ENCODE data around the gene CACNA1C. TPM values are rescaled to one million over a fixed set of nuclear protein-coding genes. Genes with fewer than 3 reads are reported as not detected.

The CACNA1C gene
- total RNA-seq, 1 donor from 2014 or later: 0.14 TPM

- no peaks in the 10 kb centered on the region for H3K27me3 Mint-ChIP-seq (ENCODE audit: low read depth)
- no peak for DNase-seq (ENCODE audit: low spot score)
- no peaks in the 10 kb centered on the region for H3K36me3 Mint-ChIP-seq (ENCODE audit: low read depth)
- intact Hi-C loops (cut with micrococcal nuclease): no loop called here
- H3K9me3 Mint-ChIP-seq: no peaks in the 10 kb centered on the region
- H3K4me1 Mint-ChIP-seq (ENCODE audit: low read depth): no peaks in the 10 kb centered on the region
- no peak overlapping the region for H3K4me3 Mint-ChIP-seq (ENCODE audit: low read depth)
- H3K27ac Mint-ChIP-seq: no peak overlapping the region
Measured at GRCh38 chr12:2314492-2314891, 261.7 kb downstream of the CACNA1C start.

GRCh38 chr12:2317772-2318171 is 265.0 kb downstream of the CACNA1C start:
- H3K4me3 Mint-ChIP-seq (ENCODE audit: low read depth): no peak overlapping the region
- no peak overlapping the region for H3K27ac Mint-ChIP-seq
- no peaks in the 10 kb centered on the region for H3K36me3 Mint-ChIP-seq (ENCODE audit: low read depth)
- peaks cover 11% of the 10 kb centered on the region for H3K27me3 Mint-ChIP-seq (ENCODE audit: low read depth)
- H3K9me3 Mint-ChIP-seq: no peaks in the 10 kb centered on the region
- no peaks in the 10 kb centered on the region for H3K4me1 Mint-ChIP-seq (ENCODE audit: low read depth)
- intact Hi-C loops (cut with micrococcal nuclease): no loop called here
- DNase-seq (ENCODE audit: low spot score): no peak

GRCh38 chr12:2318286-2318685 is 265.5 kb downstream of the CACNA1C start:
- no peak overlapping the region for H3K27ac Mint-ChIP-seq
- H3K4me1 Mint-ChIP-seq (ENCODE audit: low read depth): no peaks in the 10 kb centered on the region
- peaks cover 16% of the 10 kb centered on the region for H3K27me3 Mint-ChIP-seq (ENCODE audit: low read depth)
- H3K9me3 Mint-ChIP-seq: no peaks in the 10 kb centered on the region
- no peak overlapping the region for H3K4me3 Mint-ChIP-seq (ENCODE audit: low read depth)
- intact Hi-C loops (cut with micrococcal nuclease): no loop called here
- H3K36me3 Mint-ChIP-seq (ENCODE audit: low read depth): no peaks in the 10 kb centered on the region
- DNase-seq (ENCODE audit: low spot score): no peak

- Mint-ChIP-seq H3K27ac (no peak overlapping the region), H3K27me3 (ENCODE audit: low read depth) (peaks cover 18% of the 10 kb centered on the region), H3K4me3 (ENCODE audit: low read depth) (no peak overlapping the region), H3K9me3 (no peaks in the 10 kb centered on the region), H3K4me1 (ENCODE audit: low read depth) (no peaks in the 10 kb centered on the region), H3K36me3 (ENCODE audit: low read depth) (no peaks in the 10 kb centered on the region)
- intact Hi-C loops (cut with micrococcal nuclease): no loop called here
- DNase-seq (ENCODE audit: low spot score): no peak
Measured at GRCh38 chr12:2319136-2319535, 266.3 kb downstream of the CACNA1C start.

GRCh38 chr12:2319737-2320506 is 267.1 kb downstream of the CACNA1C start:
- no peak overlapping the region for H3K27ac Mint-ChIP-seq
- no peak for DNase-seq (ENCODE audit: low spot score)
- H3K27me3 Mint-ChIP-seq (ENCODE audit: low read depth): peaks cover 18% of the 10 kb centered on the region
- intact Hi-C loops (cut with micrococcal nuclease): no loop called here
- H3K36me3 Mint-ChIP-seq (ENCODE audit: low read depth): no peaks in the 10 kb centered on the region
- no peaks in the 10 kb centered on the region for H3K4me1 Mint-ChIP-seq (ENCODE audit: low read depth)
- no peak overlapping the region for H3K4me3 Mint-ChIP-seq (ENCODE audit: low read depth)
- no peaks in the 10 kb centered on the region for H3K9me3 Mint-ChIP-seq

- intact Hi-C loops (cut with micrococcal nuclease): no loop called here
- Mint-ChIP-seq H3K9me3 (no peaks in the 10 kb centered on the region), H3K36me3 (ENCODE audit: low read depth) (no peaks in the 10 kb centered on the region), H3K27me3 (ENCODE audit: low read depth) (peaks cover 20% of the 10 kb centered on the region), H3K4me3 (ENCODE audit: low read depth) (no peak overlapping the region), H3K4me1 (ENCODE audit: low read depth) (no peaks in the 10 kb centered on the region), H3K27ac (no peak overlapping the region)
- no peak for DNase-seq (ENCODE audit: low spot score)
Measured at GRCh38 chr12:2320841-2321240, 268.1 kb downstream of the CACNA1C start.

GRCh38 chr12:2322554-2323120 is 269.9 kb downstream of the CACNA1C start:
- H3K4me3 Mint-ChIP-seq (ENCODE audit: low read depth): no peak overlapping the region
- no peak overlapping the region for H3K27ac Mint-ChIP-seq
- H3K9me3 Mint-ChIP-seq: no peaks in the 10 kb centered on the region
- no peaks in the 10 kb centered on the region for H3K36me3 Mint-ChIP-seq (ENCODE audit: low read depth)
- peaks cover 23% of the 10 kb centered on the region for H3K27me3 Mint-ChIP-seq (ENCODE audit: low read depth)
- H3K4me1 Mint-ChIP-seq (ENCODE audit: low read depth): no peaks in the 10 kb centered on the region
- intact Hi-C loops (cut with micrococcal nuclease): no loop called here
- no peak for DNase-seq (ENCODE audit: low spot score)

GRCh38 chr12:2323532-2324255 is 270.9 kb downstream of the CACNA1C start:
- no peak overlapping the region for H3K4me3 Mint-ChIP-seq (ENCODE audit: low read depth)
- H3K27ac Mint-ChIP-seq: no peak overlapping the region
- peaks cover 27% of the 10 kb centered on the region for H3K27me3 Mint-ChIP-seq (ENCODE audit: low read depth)
- no peaks in the 10 kb centered on the region for H3K4me1 Mint-ChIP-seq (ENCODE audit: low read depth)
- no peaks in the 10 kb centered on the region for H3K9me3 Mint-ChIP-seq
- H3K36me3 Mint-ChIP-seq (ENCODE audit: low read depth): no peaks in the 10 kb centered on the region
- DNase-seq (ENCODE audit: low spot score): no peak
- intact Hi-C loops (cut with micrococcal nuclease): no loop called here

GRCh38 chr12:2324387-2324786 is 271.6 kb downstream of the CACNA1C start:
- Mint-ChIP-seq H3K4me1 (ENCODE audit: low read depth) (no peaks in the 10 kb centered on the region), H3K27ac (no peak overlapping the region), H3K4me3 (ENCODE audit: low read depth) (no peak overlapping the region), H3K9me3 (no peaks in the 10 kb centered on the region), H3K27me3 (ENCODE audit: low read depth) (peaks cover 30% of the 10 kb centered on the region), H3K36me3 (ENCODE audit: low read depth) (no peaks in the 10 kb centered on the region)
- intact Hi-C loops (cut with micrococcal nuclease): no loop called here
- no peak for DNase-seq (ENCODE audit: low spot score)

- no peak overlapping the region for H3K4me3 Mint-ChIP-seq (ENCODE audit: low read depth)
- intact Hi-C loops (cut with micrococcal nuclease): no loop called here
- peaks cover 32% of the 10 kb centered on the region for H3K27me3 Mint-ChIP-seq (ENCODE audit: low read depth)
- no peak overlapping the region for H3K27ac Mint-ChIP-seq
- DNase-seq (ENCODE audit: low spot score): no peak
- no peaks in the 10 kb centered on the region for H3K36me3 Mint-ChIP-seq (ENCODE audit: low read depth)
- H3K9me3 Mint-ChIP-seq: no peaks in the 10 kb centered on the region
- H3K4me1 Mint-ChIP-seq (ENCODE audit: low read depth): no peaks in the 10 kb centered on the region
Measured at GRCh38 chr12:2325519-2325918, 272.7 kb downstream of the CACNA1C start.

- Mint-ChIP-seq H3K27ac (no peak overlapping the region), H3K36me3 (ENCODE audit: low read depth) (no peaks in the 10 kb centered on the region), H3K9me3 (no peaks in the 10 kb centered on the region), H3K27me3 (ENCODE audit: low read depth) (peaks cover 32% of the 10 kb centered on the region), H3K4me1 (ENCODE audit: low read depth) (no peaks in the 10 kb centered on the region), H3K4me3 (ENCODE audit: low read depth) (no peak overlapping the region)
- intact Hi-C loops (cut with micrococcal nuclease): no loop called here
- no peak for DNase-seq (ENCODE audit: low spot score)
Measured at GRCh38 chr12:2326470-2326869, 273.7 kb downstream of the CACNA1C start.

GRCh38 chr12:2328661-2329060 is 275.9 kb downstream of the CACNA1C start:
- Mint-ChIP-seq H3K27ac (no peak overlapping the region), H3K9me3 (no peaks in the 10 kb centered on the region), H3K27me3 (ENCODE audit: low read depth) (peaks cover 18% of the 10 kb centered on the region), H3K4me1 (ENCODE audit: low read depth) (no peaks in the 10 kb centered on the region), H3K4me3 (ENCODE audit: low read depth) (no peak overlapping the region), H3K36me3 (ENCODE audit: low read depth) (no peaks in the 10 kb centered on the region)
- no peak for DNase-seq (ENCODE audit: low spot score)
- intact Hi-C loops (cut with micrococcal nuclease): no loop called here

- DNase-seq (ENCODE audit: low spot score): no peak
- Mint-ChIP-seq H3K36me3 (ENCODE audit: low read depth) (no peaks in the 10 kb centered on the region), H3K27me3 (ENCODE audit: low read depth) (peaks cover 18% of the 10 kb centered on the region), H3K4me1 (ENCODE audit: low read depth) (no peaks in the 10 kb centered on the region), H3K9me3 (no peaks in the 10 kb centered on the region), H3K27ac (no peak overlapping the region), H3K4me3 (ENCODE audit: low read depth) (no peak overlapping the region)
- intact Hi-C loops (cut with micrococcal nuclease): no loop called here
Measured at GRCh38 chr12:2329661-2330210, 276.9 kb downstream of the CACNA1C start.
